A673 (cell line): Measurements from ENCODE around the gene CSTPP1.

Source experiments
- CTCF ChIP-seq: fragments of 300-800, 200-600 bp; sonication (generic); conservative IDR thresholded peaks from 2 replicates; pipeline ENCODE4 v1.5.1; 2017; ENCODE audit warnings: low read depth, mild to moderate bottlenecking, antibody characterized with exemption, low read length, moderate library complexity, mixed read lengths
- EZH2 ChIP-seq: fragments of 200-600 bp; sonication (generic); IDR thresholded peaks from 2 replicates; pipeline ENCODE4 v1.6.1; 2017; ENCODE audit warnings: borderline replicate concordance, low read depth, mild to moderate bottlenecking, mixed read lengths, antibody characterized with exemption, low read length; ENCODE audit not compliant: poor library complexity, severe bottlenecking

- TF ChIP-seq CTCF (no peak), EZH2 (no peak)
These were observed 244.7 kb downstream of the CSTPP1 start for GRCh38 chr11:47181271-47181670.
